Measurements from ENCODE around the gene PYCARD.

GRCh38 chr16:31190818-31191444 lies 11.6 kb downstream of the PYCARD start:
- TF ChIP-seq POLR2AphosphoS5 (IDR thresholded peaks at IDR 0.05; ENCODE audit: low read depth) (no peak; the same call in 1 of the 2 replicates), CTCF (IDR thresholded peaks at IDR 0.05; ENCODE audit: insufficient read depth, low read length) (no peak), REST (IDR thresholded peaks at IDR 0.05; ENCODE audit: insufficient replicate concordance, low read depth) (no peak), GABPA (IDR thresholded peaks at IDR 0.05; ENCODE audit: low read depth) (no peak), SPI1 (IDR thresholded peaks at IDR 0.05; ENCODE audit: borderline replicate concordance, low read depth) (no peak)
